HFFc6 (cell line): ENCODE measurements around the gene SETBP1. TPM values are rescaled to one million over a fixed set of nuclear protein-coding genes. Genes with fewer than 3 reads are reported as not detected.

Source experiments
- DNase-seq: peaks from one replicate; pipeline ENCODE4 v3.0.0-alpha.2; 2018
- H3K27ac Mint-ChIP-seq: 2 replicates; pipeline ENCODE4 v1.8.0; 2020; ENCODE audit warnings: mild to moderate bottlenecking, mixed read lengths
- H3K27me3 Mint-ChIP-seq: 2 replicates; pipeline ENCODE4 v1.8.0; 2021; ENCODE audit warnings: mild to moderate bottlenecking, moderate library complexity, mixed read lengths; ENCODE audit not compliant: insufficient read depth
- H3K36me3 Mint-ChIP-seq: 2 replicates; pipeline ENCODE4 v1.8.0; 2021; ENCODE audit warnings: low read depth, mixed read lengths
- H3K4me1 Mint-ChIP-seq: 2 replicates; pipeline ENCODE4 v1.8.0; 2020; ENCODE audit warnings: low read depth, mixed read lengths
- H3K4me3 Mint-ChIP-seq: 2 replicates; pipeline ENCODE4 v1.8.0; 2020; ENCODE audit warnings: mild to moderate bottlenecking, moderate library complexity, mixed read lengths
- H3K9me3 Mint-ChIP-seq: 2 replicates; pipeline ENCODE4 v1.8.0; 2020; ENCODE audit warnings: mild to moderate bottlenecking, mixed read lengths
- CTCF ChIP-seq: fragments of 200-600 bp; sonication (generic); IDR thresholded peaks from 2 replicates; pipeline ENCODE4 v1.5.0; 2021; ENCODE audit warnings: antibody characterized with exemption, mild to moderate bottlenecking
- total RNA-seq, 6 experiments: library from RNA; stranded (reverse); fragmentation: NEBNext Ultra II Directional; extraction: Animal tissue kit (Norgen Biotek cat#: 25700); gene quantifications; 2 replicates in 1 of 6; 3 replicates in 5 of 6; pipeline ENCODE4 v1.2.3, GENCODE V29; 2021

Gene SETBP1
- total RNA-seq, 6 experiments from 2014 or later = 0.03 to 0.40 (median 0.09) TPM

- no peaks in the 10 kb centered on the region for H3K9me3 Mint-ChIP-seq
- H3K4me3 Mint-ChIP-seq = no peak overlapping the region
- peaks cover 34% of the 10 kb centered on the region for H3K4me1 Mint-ChIP-seq
- H3K27me3 Mint-ChIP-seq = peaks cover 2% of the 10 kb centered on the region
- H3K27ac Mint-ChIP-seq = peak overlapping the region; percentile 21; the same call in 1 of the 2 replicates
- peak; percentile 17 for DNase-seq
- H3K36me3 Mint-ChIP-seq = no peaks in the 10 kb centered on the region
- TF ChIP-seq CTCF = no peak
Observed at GRCh38 chr18:44725300-44726058, 44.8 kb downstream of the SETBP1 start.

- peaks cover 2% of the 10 kb centered on the region for H3K27me3 Mint-ChIP-seq
- no peak for TF ChIP-seq CTCF
- H3K27ac Mint-ChIP-seq = no peak overlapping the region
- no peak for DNase-seq
- no peak overlapping the region for H3K4me3 Mint-ChIP-seq
- peaks cover 36% of the 10 kb centered on the region for H3K4me1 Mint-ChIP-seq
- H3K9me3 Mint-ChIP-seq = no peaks in the 10 kb centered on the region
- H3K36me3 Mint-ChIP-seq = no peaks in the 10 kb centered on the region
Observed at GRCh38 chr18:44726059-44726421, 45.4 kb downstream of the SETBP1 start.

GRCh38 chr18:44727291-44727690, 46.6 kb downstream of the SETBP1 start:
- Mint-ChIP-seq H3K4me3 (no peak overlapping the region), H3K9me3 (no peaks in the 10 kb centered on the region), H3K27ac (no peak overlapping the region), H3K36me3 (no peaks in the 10 kb centered on the region), H3K4me1 (peaks cover 45% of the 10 kb centered on the region), H3K27me3 (peaks cover 2% of the 10 kb centered on the region)
- no peak for TF ChIP-seq CTCF
- DNase-seq = no peak

- no peak for TF ChIP-seq CTCF
- Mint-ChIP-seq H3K4me3 (no peak overlapping the region), H3K27me3 (no peaks in the 10 kb centered on the region; the same call in none of the 2 replicates), H3K9me3 (no peaks in the 10 kb centered on the region), H3K36me3 (no peaks in the 10 kb centered on the region), H3K27ac (no peak overlapping the region; the same call in 1 of the 2 replicates), H3K4me1 (peaks cover 65% of the 10 kb centered on the region)
- peak; percentile 66 for DNase-seq
Observed at GRCh38 chr18:44729631-44730101, 49.0 kb downstream of the SETBP1 start.

GRCh38 chr18:44730803-44731529, 50.3 kb downstream of the SETBP1 start:
- H3K27me3 Mint-ChIP-seq = peaks cover under 1% of the 10 kb centered on the region
- H3K9me3 Mint-ChIP-seq = no peaks in the 10 kb centered on the region
- DNase-seq = no peak
- H3K4me3 Mint-ChIP-seq = no peak overlapping the region
- no peak for TF ChIP-seq CTCF
- H3K4me1 Mint-ChIP-seq = peaks cover 53% of the 10 kb centered on the region
- no peak overlapping the region for H3K27ac Mint-ChIP-seq
- no peaks in the 10 kb centered on the region for H3K36me3 Mint-ChIP-seq
